C4-2B (cell line): ENCODE results near the gene ADD1.

Experiments used
- CTCF ChIP-seq: fragments of 450-650 bp; conservative IDR thresholded peaks from 2 replicates; pipeline ENCODE4 v1.5.1; 2017; ENCODE audit warnings: mild to moderate bottlenecking
- ZFX ChIP-seq: fragments of 450-650 bp; IDR thresholded peaks from 2 replicates; pipeline ENCODE4 v1.6.1; 2017

DNA sequence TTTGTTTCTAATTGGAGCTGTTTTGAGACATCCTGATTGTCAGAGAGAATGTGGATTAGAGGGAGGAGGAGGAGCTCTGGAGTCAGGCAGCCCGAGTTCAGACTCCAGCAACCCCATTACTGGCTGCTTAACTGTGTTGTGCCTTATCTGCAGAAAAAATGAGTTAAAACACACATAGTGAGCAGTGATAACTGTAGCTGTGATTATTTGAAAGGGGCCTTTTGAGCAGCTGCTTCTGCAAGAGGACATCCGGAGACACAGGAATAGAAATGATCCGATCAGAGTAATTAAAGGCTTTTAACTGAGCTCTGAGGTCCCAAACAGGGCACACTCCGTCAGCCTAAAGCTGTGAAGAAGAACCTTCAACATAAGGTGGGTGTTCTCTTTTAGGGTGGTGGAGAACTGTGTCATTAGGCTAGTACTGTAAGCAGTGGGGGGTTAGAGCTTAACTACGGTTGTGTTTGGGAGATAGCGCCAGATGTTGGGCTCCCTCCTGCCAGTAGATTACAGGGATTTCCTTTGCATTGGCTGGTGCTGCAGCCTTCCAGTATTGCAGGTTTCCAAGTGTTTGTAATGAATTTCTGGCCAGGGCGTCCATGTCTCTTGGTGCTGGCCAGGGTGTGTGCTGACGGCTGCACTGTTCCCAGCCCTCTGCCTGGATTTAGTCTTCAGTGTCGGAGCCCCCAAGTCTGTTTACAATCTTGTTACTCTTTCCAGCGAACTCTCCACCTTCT is 24.3 kb downstream of the ADD1 start:
- TF ChIP-seq CTCF (no peak), ZFX (no peak)
